Upper lobe of left lung (tissue), 4 donors: Measurements from ENCODE around the gene TTC5.

ENCODE experiments used
- EP300 ChIP-seq, 4 donors: sonication (generic); formaldehyde crosslinking; IDR thresholded peaks; one replicate each; pipeline ENCODE4 v1.5.1; 2017; ENCODE audit warnings: antibody characterized with exemption in 4 of 4, control low read depth in 2 of 4
- POLR2A ChIP-seq, 4 donors: fragments of 450-650 bp; IDR thresholded peaks; one replicate each; pipeline ENCODE4 v1.5.1; 2016 to 2017; ENCODE audit warnings: antibody characterized with exemption in 4 of 4, mild to moderate bottlenecking in 2 of 4
- POLR2AphosphoS5 ChIP-seq, 2 donors: sonication (generic); formaldehyde crosslinking; IDR thresholded peaks; one replicate each; pipeline ENCODE4 v1.5.1; 2017; ENCODE audit warnings: antibody characterized with exemption in 2 of 2
- TF ChIP-seq, protein P1 (sequence below), 6 experiments: fragments of 450-650 bp in 4 of 6; fragments of 200-600 bp in 2 of 6; sonication (generic) in 2 of 6; IDR thresholded peaks; one replicate each; pipeline ENCODE4 v1.5.1; 2016 to 2019; ENCODE audit warnings: antibody characterized with exemption in 6 of 6

DNA sequence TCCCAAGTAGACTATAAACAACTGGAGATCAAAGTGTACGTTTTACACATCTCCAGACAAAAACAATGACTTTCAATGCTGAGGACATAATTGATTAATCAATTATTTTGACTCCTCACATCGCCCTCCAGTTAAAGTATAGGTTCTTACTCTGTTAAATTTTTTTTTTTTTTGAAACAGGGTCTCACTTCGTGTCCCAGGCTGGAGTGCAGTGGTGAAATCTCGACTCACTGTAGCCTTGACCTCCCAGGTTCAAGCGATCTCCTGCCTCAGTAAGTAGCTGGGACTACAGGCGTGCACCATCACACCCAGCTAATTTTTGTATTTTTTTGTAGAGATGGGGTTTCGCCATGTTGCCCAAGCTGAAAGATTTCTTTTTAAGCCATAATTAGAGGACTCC lies 28.3 kb upstream of the TTC5 start:
- TF ChIP-seq, protein P1, sequence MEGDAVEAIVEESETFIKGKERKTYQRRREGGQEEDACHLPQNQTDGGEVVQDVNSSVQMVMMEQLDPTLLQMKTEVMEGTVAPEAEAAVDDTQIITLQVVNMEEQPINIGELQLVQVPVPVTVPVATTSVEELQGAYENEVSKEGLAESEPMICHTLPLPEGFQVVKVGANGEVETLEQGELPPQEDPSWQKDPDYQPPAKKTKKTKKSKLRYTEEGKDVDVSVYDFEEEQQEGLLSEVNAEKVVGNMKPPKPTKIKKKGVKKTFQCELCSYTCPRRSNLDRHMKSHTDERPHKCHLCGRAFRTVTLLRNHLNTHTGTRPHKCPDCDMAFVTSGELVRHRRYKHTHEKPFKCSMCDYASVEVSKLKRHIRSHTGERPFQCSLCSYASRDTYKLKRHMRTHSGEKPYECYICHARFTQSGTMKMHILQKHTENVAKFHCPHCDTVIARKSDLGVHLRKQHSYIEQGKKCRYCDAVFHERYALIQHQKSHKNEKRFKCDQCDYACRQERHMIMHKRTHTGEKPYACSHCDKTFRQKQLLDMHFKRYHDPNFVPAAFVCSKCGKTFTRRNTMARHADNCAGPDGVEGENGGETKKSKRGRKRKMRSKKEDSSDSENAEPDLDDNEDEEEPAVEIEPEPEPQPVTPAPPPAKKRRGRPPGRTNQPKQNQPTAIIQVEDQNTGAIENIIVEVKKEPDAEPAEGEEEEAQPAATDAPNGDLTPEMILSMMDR (IDR thresholded peaks at IDR 0.05) = no peak
- TF ChIP-seq POLR2A (IDR thresholded peaks at IDR 0.05) = no peak
- no peak for TF ChIP-seq POLR2AphosphoS5 (IDR thresholded peaks at IDR 0.05)
- no peak for TF ChIP-seq EP300 (IDR thresholded peaks at IDR 0.05)
